GM12891 (cell line): ENCODE results near the gene PTGR1.

Source experiments
- DNase-seq: peaks from one replicate; pipeline ENCODE4 v3.0.0; 2011; ENCODE audit warnings: low spot score; ENCODE audit not compliant: insufficient read length
- FAIRE-seq: peaks from 2 replicates; lab custom pipeline; 2011; peaks lifted over from hg19 to GRCh38; lab: Jason Lieb, UNC
- PAX5 ChIP-seq: IDR thresholded peaks from 2 replicates; pipeline ENCODE4 v1.6.1; 2011; ENCODE audit warnings: low read length, moderate library complexity, mild to moderate bottlenecking; ENCODE audit not compliant: insufficient read depth, severe bottlenecking
- POLR2A ChIP-seq: IDR thresholded peaks from 2 replicates; pipeline ENCODE4 v1.6.1; 2011; ENCODE audit warnings: low read depth, low read length, control low read depth
- POLR2AphosphoS5 ChIP-seq: IDR thresholded peaks from 2 replicates; pipeline ENCODE4 v1.6.1; 2011; ENCODE audit warnings: low read depth, low read length, control low read depth
- POU2F2 ChIP-seq: IDR thresholded peaks from 2 replicates; pipeline ENCODE4 v1.6.1; 2011; ENCODE audit warnings: low read depth, mild to moderate bottlenecking, control low read depth, low read length, moderate library complexity
- SPI1 ChIP-seq: IDR thresholded peaks from 2 replicates; pipeline ENCODE4 v1.6.1; 2011; ENCODE audit warnings: low read depth, low read length, control low read depth
- TAF1 ChIP-seq: IDR thresholded peaks from 2 replicates; pipeline ENCODE4 v1.6.1; 2011; ENCODE audit warnings: low read depth, low read length, control low read depth

Gene PTGR1

GRCh38 chr9:111548623-111549022 is 50.8 kb downstream of the PTGR1 start:
- TF ChIP-seq PAX5 (no peak), TAF1 (no peak), POLR2A (no peak), POU2F2 (no peak), POLR2AphosphoS5 (no peak), SPI1 (no peak)
- DNase-seq (no peak), FAIRE-seq (no peak)

GRCh38 chr9:111542497-111543254 is 56.8 kb downstream of the PTGR1 start:
- TF ChIP-seq PAX5 (no peak), TAF1 (no peak), SPI1 (no peak), POLR2A (no peak), POU2F2 (no peak), POLR2AphosphoS5 (no peak)
- FAIRE-seq = no peak
- no peak for DNase-seq

GRCh38 chr9:111533099-111533790 is 66.2 kb downstream of the PTGR1 start:
- no peak for TF ChIP-seq PAX5
- no peak for TF ChIP-seq POLR2A
- TF ChIP-seq POLR2AphosphoS5 = no peak
- no peak for TF ChIP-seq TAF1
- no peak for TF ChIP-seq SPI1
- TF ChIP-seq POU2F2 = no peak
- no peak for FAIRE-seq
- no peak for DNase-seq

- TF ChIP-seq TAF1 (no peak), PAX5 (no peak), POU2F2 (no peak), POLR2A (no peak), POLR2AphosphoS5 (no peak), SPI1 (no peak)
- no peak for FAIRE-seq
- DNase-seq = no peak
Observed at GRCh38 chr9:111531716-111532115, 67.7 kb downstream of the PTGR1 start.

- no peak for FAIRE-seq
- TF ChIP-seq POU2F2 = no peak
- no peak for TF ChIP-seq POLR2A
- TF ChIP-seq SPI1 = no peak
- TF ChIP-seq TAF1 = no peak
- TF ChIP-seq PAX5 = no peak
- TF ChIP-seq POLR2AphosphoS5 = no peak
- no peak for DNase-seq
Observed at GRCh38 chr9:111529787-111530186, 69.7 kb downstream of the PTGR1 start.

- FAIRE-seq (no peak), DNase-seq (no peak)
- TF ChIP-seq POU2F2 (no peak), SPI1 (no peak), TAF1 (no peak), POLR2A (no peak), PAX5 (no peak), POLR2AphosphoS5 (no peak)
Observed at GRCh38 chr9:111527347-111527746, 72.1 kb downstream of the PTGR1 start.

GRCh38 chr9:111525056-111525977 is 74.1 kb downstream of the PTGR1 start, which contains the start of gene ZNF483:
Gene ZNF483 (plus strand): TSS chr9:111525179. CDS start chr9:111527396, 2,217 bp downstream.
- FAIRE-seq (peak; percentile 81), DNase-seq (peak; percentile 59)
- TF ChIP-seq SPI1 (no peak), POLR2AphosphoS5 (no peak), TAF1 (no peak), POLR2A (no peak), PAX5 (no peak)

GRCh38 chr9:111524731-111525055 is 74.8 kb downstream of the PTGR1 start:
- TF ChIP-seq TAF1 = no peak
- TF ChIP-seq SPI1 = no peak
- TF ChIP-seq POLR2A = no peak
- no peak for TF ChIP-seq POU2F2
- TF ChIP-seq POLR2AphosphoS5 = no peak
- TF ChIP-seq PAX5 = no peak
- DNase-seq = no peak
- FAIRE-seq = no peak

GRCh38 chr9:111516061-111516465 is 83.4 kb downstream of the PTGR1 start:
- DNase-seq = no peak
- FAIRE-seq = peak; percentile 13
- TF ChIP-seq POLR2A = no peak
- TF ChIP-seq POU2F2 = no peak
- TF ChIP-seq POLR2AphosphoS5 = no peak
- TF ChIP-seq TAF1 = no peak
- TF ChIP-seq SPI1 = no peak
- no peak for TF ChIP-seq PAX5
